B cell (primary cell): ENCODE data around the gene SLC25A34. TPM values are rescaled to one million over a fixed set of nuclear protein-coding genes. Genes with fewer than 3 reads are reported as not detected.

Experiments used
- ATAC-seq: fragments of 200-7000 bp; cut with Tn5 transposase; one replicate; pipeline ENCODE4 v1.10.0; 2021; ENCODE audit warnings: low read depth, mild to moderate bottlenecking, moderate number of reproducible peaks, moderate library complexity
- CTCF ChIA-PET: fragments of 350-600 bp; sonication (Branson Sonifier 250); formaldehyde crosslinking; loops from one replicate; lab custom pipeline; 2021; ENCODE audit warnings: antibody characterized with exemption, inconsistent platforms; lab: Charles Lee
- POLR2A ChIA-PET: fragments of 350-600 bp; sonication (Branson Sonifier 250); formaldehyde crosslinking; loops from one replicate; lab custom pipeline; 2021; ENCODE audit warnings: antibody characterized with exemption; lab: Charles Lee
- DNase-seq: peaks from one replicate; pipeline ENCODE4 v3.0.0; 2013
- H2AFZ ChIP-seq: 2 replicates; pipeline ENCODE4 v1.6.1; 2012; ENCODE audit warnings: mild to moderate bottlenecking, low read depth, low read length; ENCODE audit not compliant: insufficient read depth, poor library complexity, severe bottlenecking
- H3K27ac ChIP-seq, 2 donors: 1 replicate in 1 of 2; 2 replicates in 1 of 2; pipeline ENCODE4 v1.5.1; 2012 to 2013; ENCODE audit warnings: low read length in 2 of 2, mild to moderate bottlenecking in 2 of 2, moderate library complexity in 1 of 2
- H3K27me3 ChIP-seq, 4 experiments: fragments of 200-600 bp in 1 of 4; sonication (generic) in 1 of 4; replicated peaks in 1 of 4; 1 replicate in 2 of 4; 2 replicates in 2 of 4; pipeline versions ENCODE4 v1.6.1 to v1.7.0; 2013 to 2016; ENCODE audit warnings: low read length in 3 of 4, mild to moderate bottlenecking in 2 of 4, mixed read lengths in 1 of 4, moderate library complexity in 1 of 4; ENCODE audit not compliant: insufficient read depth in 4 of 4, control insufficient read depth in 3 of 4; ENCODE audit errors: control extremely low read depth in 1 of 4
- H3K36me3 ChIP-seq, 2 experiments: replicated peaks in 1 of 2; 1 replicate in 1 of 2; 2 replicates in 1 of 2; pipeline versions ENCODE4 v1.6.1 to v1.7.1; 2013; ENCODE audit warnings: low read length in 1 of 2; ENCODE audit not compliant: insufficient read depth in 2 of 2, control insufficient read depth in 1 of 2; ENCODE audit errors: control extremely low read depth in 1 of 2, extremely low read depth in 1 of 2
- H3K4me1 ChIP-seq, 2 donors: fragments of 200-600 bp in 1 of 2; sonication (generic) in 1 of 2; 1 replicate in 1 of 2; 2 replicates in 1 of 2; pipeline versions ENCODE4 v1.5.1 to v1.6.1; 2013 to 2017; ENCODE audit warnings: low read length in 2 of 2; ENCODE audit not compliant: control insufficient read depth in 2 of 2, insufficient read depth in 2 of 2
- H3K4me2 ChIP-seq: replicated peaks from 2 replicates; pipeline ENCODE3; 2012; ENCODE audit warnings: mild to moderate bottlenecking, low read depth, low read length; ENCODE audit not compliant: poor library complexity, severe bottlenecking
- H3K4me3 ChIP-seq, 5 experiments: fragments of 200-600 bp in 1 of 5; sonication (generic) in 1 of 5; 1 replicate in 3 of 5; 2 replicates in 2 of 5; pipeline versions ENCODE4 v1.5.1 to v1.7.0; 2011 to 2016; ENCODE audit warnings: low read length in 4 of 5, mild to moderate bottlenecking in 4 of 5, low read depth in 2 of 5, control low read depth in 1 of 5, moderate library complexity in 1 of 5; ENCODE audit not compliant: insufficient read depth in 1 of 5; ENCODE audit errors: control extremely low read depth in 1 of 5, extremely low read depth in 1 of 5
- H3K79me2 ChIP-seq: fragments of 200-600 bp; sonication (generic); one replicate; pipeline ENCODE4 v1.6.0; 2016; ENCODE audit warnings: low read length; ENCODE audit not compliant: control insufficient read depth, insufficient read depth
- H3K9ac ChIP-seq: fragments of 200-600 bp; sonication (generic); 2 replicates; pipeline ENCODE4 v1.6.1; 2017; ENCODE audit warnings: mild to moderate bottlenecking, low read length, moderate library complexity
- H3K9me3 ChIP-seq, 3 donors: one replicate each; pipeline versions ENCODE4 v1.6.1 to v1.7.1; 2013; ENCODE audit warnings: low read length in 2 of 3; ENCODE audit not compliant: control insufficient read depth in 2 of 3, insufficient read depth in 1 of 3; ENCODE audit errors: control extremely low read depth in 1 of 3
- H4K20me1 ChIP-seq: 2 replicates; pipeline ENCODE4 v1.6.0; 2012; ENCODE audit warnings: mild to moderate bottlenecking, low read length; ENCODE audit not compliant: insufficient read depth, control insufficient read depth, poor library complexity, severe bottlenecking
- H3K27ac Mint-ChIP-seq: one replicate; pipeline ENCODE4 v1.8.0; 2021; ENCODE audit warnings: mixed read lengths
- H3K27me3 Mint-ChIP-seq: one replicate; pipeline ENCODE4 v1.8.0; 2021; ENCODE audit warnings: mixed read lengths
- H3K4me1 Mint-ChIP-seq: one replicate; pipeline ENCODE4 v1.8.0; 2021; ENCODE audit warnings: mixed read lengths
- H3K4me3 Mint-ChIP-seq: one replicate; pipeline ENCODE4 v1.8.0; 2021; ENCODE audit warnings: mixed read lengths
- H3K9me3 Mint-ChIP-seq: one replicate; pipeline ENCODE4 v1.8.0; 2022; ENCODE audit warnings: mixed read lengths; ENCODE audit not compliant: insufficient read depth
- EZH2 ChIP-seq: IDR thresholded peaks from 2 replicates; pipeline ENCODE4 v1.6.1; 2012; ENCODE audit warnings: borderline replicate concordance, low read depth, mild to moderate bottlenecking, moderate library complexity, low read length; ENCODE audit not compliant: insufficient read depth, poor library complexity, severe bottlenecking
- WGBS: methylation state at CpG from one replicate; pipeline ENCODE4 v1.1.5; 2013; ENCODE audit warnings: missing lambda C conversion rate; ENCODE audit not compliant: insufficient coverage; 5-methylcytosine and 5-hydroxymethylcytosine counted together
- intact Hi-C: fragments of 100-400 bp; cut with micrococcal nuclease; formaldehyde crosslinking; loops from one replicate; pipeline ENCODE4 v1.10.0; 2022
- polyA minus RNA-seq: library from RNA; depleted of rRNA, polyadenylated mRNA; stranded (reverse); fragments of >200 nt; gene quantifications from 2 replicates; pipeline ENCODE4 v1.2.3, GENCODE V29; 2012
- polyA plus RNA-seq: library from polyadenylated mRNA; depleted of rRNA; stranded (reverse); fragments of >200 nt; gene quantifications from 2 replicates; pipeline ENCODE4 v1.2.3, GENCODE V29; 2012
- total RNA-seq, 2 donors: library from RNA; stranded (reverse); fragments of 120-200 nt in 1 of 2; gene quantifications; 1 replicate in 1 of 2; 2 replicates in 1 of 2; pipeline versions ENCODE4 v1.2.3 to v1.2.4, GENCODE V29; 2013 to 2022
- TF ChIP-seq, protein P1 (sequence below): fragments of 200-600 bp; IDR thresholded peaks from one replicate; pipeline ENCODE4 v1.8.0; 2022; ENCODE audit warnings: antibody characterized with exemption, mild to moderate bottlenecking

Gene SLC25A34
- total RNA-seq (5.4 and 7.0 TPM in 2 replicates), polyA plus RNA-seq (4.1 and 4.6 TPM in 2 replicates), polyA minus RNA-seq (0.60 and 1.8 TPM in 2 replicates)
- total RNA-seq (2013), result 1.3 TPM

DNA sequence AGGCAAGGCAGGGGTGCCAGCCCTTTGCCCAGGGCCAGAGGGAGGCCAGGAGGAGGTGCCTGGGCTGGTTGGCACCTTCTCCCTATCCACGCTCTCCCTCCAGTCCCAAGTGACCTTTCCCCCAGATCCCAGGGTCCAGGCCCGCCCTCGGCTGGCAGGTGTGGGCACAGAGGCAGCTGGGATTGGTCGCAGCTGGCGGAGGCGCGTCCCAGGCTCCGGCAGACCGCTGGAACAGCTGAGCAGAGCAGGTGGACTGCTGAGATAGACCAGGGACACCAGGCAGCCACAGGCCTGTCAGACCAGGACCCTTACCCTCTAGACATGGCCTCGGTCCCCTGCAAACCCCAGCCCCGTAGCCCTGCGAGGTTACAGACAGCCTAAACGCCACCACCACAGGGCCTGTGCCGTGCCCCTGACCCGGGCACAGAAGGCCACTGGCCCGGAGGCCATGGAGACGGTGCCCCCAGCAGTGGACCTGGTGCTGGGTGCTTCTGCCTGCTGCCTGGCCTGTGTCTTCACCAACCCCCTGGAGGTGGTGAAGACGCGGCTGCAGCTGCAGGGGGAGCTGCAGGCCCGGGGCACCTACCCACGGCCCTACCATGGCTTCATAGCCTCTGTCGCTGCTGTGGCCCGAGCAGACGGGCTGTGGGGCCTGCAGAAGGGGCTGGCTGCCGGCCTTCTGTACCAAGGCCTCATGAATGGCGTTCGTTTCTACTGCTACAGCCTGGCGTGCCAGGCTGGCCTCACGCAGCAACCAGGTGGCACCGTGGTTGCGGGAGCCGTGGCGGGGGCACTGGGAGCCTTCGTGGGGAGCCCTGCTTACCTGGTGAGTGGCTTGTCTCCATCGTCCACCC is at the start of gene SLC25A34:
Gene SLC25A34, plus strand, starts transcription at position 221 of the 854 bp plus-strand sequence. Its CDS starts 228 bp downstream, at position 449.
- no peak for ATAC-seq
- Histone ChIP-seq H3K9ac (no peak within 1 kb of the TSS), H3K27me3 (no peaks in the 10 kb centered on the region), H3K4me3 (no peak within 1 kb of the TSS), H3K79me2 (no peaks in the 10 kb centered on the region), H4K20me1 (no peaks in the 10 kb centered on the region), H3K36me3 (peaks cover 0 to 33% of the 10 kb centered on the region in 2 experiments), H3K9me3 (no peaks in the 10 kb centered on the region), H3K27ac (no peak within 1 kb of the TSS), H3K4me1 (peaks cover 0 to 6% of the 10 kb centered on the region in 2 donors), H3K4me2 (no peak within 1 kb of the TSS), H2AFZ (no peak within 1 kb of the TSS)
- intact Hi-C loops, result no loop called here
- Mint-ChIP-seq H3K27me3 (no peaks in the 10 kb centered on the region), H3K9me3 (no peaks in the 10 kb centered on the region), H3K27ac (peak within 1 kb of the TSS; percentile 53), H3K4me1 (peaks cover 3% of the 10 kb centered on the region), H3K4me3 (no peak within 1 kb of the TSS)
- no peak for DNase-seq
- WGBS, result 97% methylated on average over 35 of the region's 35 CpGs
- POLR2A ChIA-PET, result interaction anchor here (0.7 kb wide), 2 partner anchors 518 to 990 kb away, joined by 3 read pairs; no protein-coding TSS in a partner anchor
- CTCF ChIA-PET, result interaction anchor here (6.8 kb wide), 1 partner anchor 141 kb away, joined by 75 read pairs; no protein-coding TSS in a partner anchor
- TF ChIP-seq EZH2, result no peak
- TF ChIP-seq, protein P1, sequence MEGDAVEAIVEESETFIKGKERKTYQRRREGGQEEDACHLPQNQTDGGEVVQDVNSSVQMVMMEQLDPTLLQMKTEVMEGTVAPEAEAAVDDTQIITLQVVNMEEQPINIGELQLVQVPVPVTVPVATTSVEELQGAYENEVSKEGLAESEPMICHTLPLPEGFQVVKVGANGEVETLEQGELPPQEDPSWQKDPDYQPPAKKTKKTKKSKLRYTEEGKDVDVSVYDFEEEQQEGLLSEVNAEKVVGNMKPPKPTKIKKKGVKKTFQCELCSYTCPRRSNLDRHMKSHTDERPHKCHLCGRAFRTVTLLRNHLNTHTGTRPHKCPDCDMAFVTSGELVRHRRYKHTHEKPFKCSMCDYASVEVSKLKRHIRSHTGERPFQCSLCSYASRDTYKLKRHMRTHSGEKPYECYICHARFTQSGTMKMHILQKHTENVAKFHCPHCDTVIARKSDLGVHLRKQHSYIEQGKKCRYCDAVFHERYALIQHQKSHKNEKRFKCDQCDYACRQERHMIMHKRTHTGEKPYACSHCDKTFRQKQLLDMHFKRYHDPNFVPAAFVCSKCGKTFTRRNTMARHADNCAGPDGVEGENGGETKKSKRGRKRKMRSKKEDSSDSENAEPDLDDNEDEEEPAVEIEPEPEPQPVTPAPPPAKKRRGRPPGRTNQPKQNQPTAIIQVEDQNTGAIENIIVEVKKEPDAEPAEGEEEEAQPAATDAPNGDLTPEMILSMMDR, result no peak

DNA sequence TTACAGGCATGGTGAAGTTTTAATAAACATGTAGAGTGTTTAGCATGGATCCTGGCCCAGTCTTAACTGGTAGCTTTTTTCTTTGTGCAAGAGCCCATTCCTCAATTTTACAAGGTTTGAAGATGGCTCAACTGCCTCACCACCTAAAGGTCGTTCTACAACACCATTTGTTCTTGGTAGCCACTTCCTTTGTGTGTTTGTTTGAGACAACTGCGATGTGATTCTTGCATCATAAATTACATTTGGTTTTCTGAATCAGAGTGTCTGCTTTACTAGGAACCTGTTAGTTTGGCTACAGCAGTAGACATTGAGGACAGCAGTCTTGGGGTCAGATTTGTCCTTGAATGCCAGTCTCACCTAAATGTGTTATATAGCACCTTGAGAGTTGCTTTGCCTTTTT is 48.6 kb upstream of the SLC25A34 start:
- ATAC-seq (no peak), DNase-seq (no peak)
- H3K4me2 ChIP-seq, result no peak overlapping the region
- no peaks in the 10 kb centered on the region for H3K27me3 ChIP-seq
- ChIA-PET POLR2A (no interaction called here), CTCF (no interaction called here)
- Mint-ChIP-seq H3K9me3 (no peaks in the 10 kb centered on the region), H3K27ac (peak overlapping the region; percentile 26), H3K4me1 (peaks cover 57% of the 10 kb centered on the region), H3K4me3 (no peak overlapping the region), H3K27me3 (no peaks in the 10 kb centered on the region)
- intact Hi-C loops, result no loop called here
- H3K9me3 ChIP-seq, result no peaks in the 10 kb centered on the region
- H4K20me1 ChIP-seq, result peaks cover 44% of the 10 kb centered on the region
- H2AFZ ChIP-seq, result no peak overlapping the region
- TF ChIP-seq EZH2, result no peak
- TF ChIP-seq, protein P1, result no peak
- H3K9ac ChIP-seq, result no peak overlapping the region
- no peak overlapping the region for H3K4me3 ChIP-seq
- peaks cover 27 to 42% of the 10 kb centered on the region in 2 donors for H3K4me1 ChIP-seq
- peaks cover 89% of the 10 kb centered on the region for H3K79me2 ChIP-seq
- H3K36me3 ChIP-seq, result peaks cover 0 to 3% of the 10 kb centered on the region in 2 experiments
- H3K27ac ChIP-seq, result no peak overlapping the region
- WGBS, result no CpG with 5 or more reads among the region's 2 CpGs
